Measurements from ENCODE around the gene LEFTY2. TPM values are rescaled to one million over a fixed set of nuclear protein-coding genes. Genes with fewer than 3 reads are reported as not detected.
"Not testable (repeated sequence)": the region's sequence is repeated elsewhere in the genome, so short reads cannot be mapped to it uniquely, and the experiment has no call there.

The LEFTY2 gene
- total RNA-seq, 1 donor from 2014 or later, result not detected

GRCh38 chr1:225977937-225978748, 37.1 kb upstream of the LEFTY2 start:
- TF ChIP-seq, protein P1, sequence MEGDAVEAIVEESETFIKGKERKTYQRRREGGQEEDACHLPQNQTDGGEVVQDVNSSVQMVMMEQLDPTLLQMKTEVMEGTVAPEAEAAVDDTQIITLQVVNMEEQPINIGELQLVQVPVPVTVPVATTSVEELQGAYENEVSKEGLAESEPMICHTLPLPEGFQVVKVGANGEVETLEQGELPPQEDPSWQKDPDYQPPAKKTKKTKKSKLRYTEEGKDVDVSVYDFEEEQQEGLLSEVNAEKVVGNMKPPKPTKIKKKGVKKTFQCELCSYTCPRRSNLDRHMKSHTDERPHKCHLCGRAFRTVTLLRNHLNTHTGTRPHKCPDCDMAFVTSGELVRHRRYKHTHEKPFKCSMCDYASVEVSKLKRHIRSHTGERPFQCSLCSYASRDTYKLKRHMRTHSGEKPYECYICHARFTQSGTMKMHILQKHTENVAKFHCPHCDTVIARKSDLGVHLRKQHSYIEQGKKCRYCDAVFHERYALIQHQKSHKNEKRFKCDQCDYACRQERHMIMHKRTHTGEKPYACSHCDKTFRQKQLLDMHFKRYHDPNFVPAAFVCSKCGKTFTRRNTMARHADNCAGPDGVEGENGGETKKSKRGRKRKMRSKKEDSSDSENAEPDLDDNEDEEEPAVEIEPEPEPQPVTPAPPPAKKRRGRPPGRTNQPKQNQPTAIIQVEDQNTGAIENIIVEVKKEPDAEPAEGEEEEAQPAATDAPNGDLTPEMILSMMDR (IDR thresholded peaks at IDR 0.05; ENCODE audit: insufficient read depth, low read length, severe bottlenecking), result no peak
- DNase-seq (ENCODE audit: low read depth), result no peak
- Histone ChIP-seq H3K36me3 (ENCODE audit: control insufficient read depth, insufficient read depth, low read length) (peaks cover 1% of the 10 kb centered on the region), H3K27me3 (ENCODE audit: control insufficient read depth, insufficient read depth, low read length) (no peaks in the 10 kb centered on the region), H3K4me3 (ENCODE audit: low read depth, low read length) (no peak overlapping the region)
- FAIRE-seq, result no peak

- not testable (repeated sequence) for DNase-seq (ENCODE audit: low read depth); H3K27me3 ChIP-seq (ENCODE audit: control insufficient read depth, insufficient read depth, low read length); FAIRE-seq; H3K4me3 ChIP-seq (ENCODE audit: low read depth, low read length); H3K36me3 ChIP-seq (ENCODE audit: control insufficient read depth, insufficient read depth, low read length)
Measured at GRCh38 chr1:225975146-225975545, 34.1 kb upstream of the LEFTY2 start.

GRCh38 chr1:225974454-225974853, 33.4 kb upstream of the LEFTY2 start:
- DNase-seq (ENCODE audit: low read depth) (no peak), FAIRE-seq (no peak)
- TF ChIP-seq, protein P1 (IDR thresholded peaks at IDR 0.05; ENCODE audit: insufficient read depth, low read length, severe bottlenecking), result no peak

GRCh38 chr1:225973158-225973557, 32.1 kb upstream of the LEFTY2 start:
- FAIRE-seq, result no peak
- H3K27me3 ChIP-seq (ENCODE audit: control insufficient read depth, insufficient read depth, low read length), result no peaks in the 10 kb centered on the region
- no peak overlapping the region for H3K4me3 ChIP-seq (ENCODE audit: low read depth, low read length)
- TF ChIP-seq, protein P1 (IDR thresholded peaks at IDR 0.05; ENCODE audit: insufficient read depth, low read length, severe bottlenecking), result no peak
- peak; percentile 14 for DNase-seq (ENCODE audit: low read depth)
- H3K36me3 ChIP-seq (ENCODE audit: control insufficient read depth, insufficient read depth, low read length), result no peaks in the 10 kb centered on the region

More at GRCh38 chr1:225974454-225974853, 33.4 kb upstream of the LEFTY2 start:
- Histone ChIP-seq H3K27me3 (ENCODE audit: control insufficient read depth, insufficient read depth, low read length) (no peaks in the 10 kb centered on the region), H3K4me3 (ENCODE audit: low read depth, low read length) (no peak overlapping the region), H3K36me3 (ENCODE audit: control insufficient read depth, insufficient read depth, low read length) (no peaks in the 10 kb centered on the region)

GRCh38 chr1:225972344-225973152, 31.5 kb upstream of the LEFTY2 start:
- H3K4me3 ChIP-seq (ENCODE audit: low read depth, low read length), result no peak overlapping the region
- no peaks in the 10 kb centered on the region for H3K27me3 ChIP-seq (ENCODE audit: control insufficient read depth, insufficient read depth, low read length)
- no peak for FAIRE-seq
- no peaks in the 10 kb centered on the region for H3K36me3 ChIP-seq (ENCODE audit: control insufficient read depth, insufficient read depth, low read length)
- no peak for DNase-seq (ENCODE audit: low read depth)
- TF ChIP-seq, protein P1 (IDR thresholded peaks at IDR 0.05; ENCODE audit: insufficient read depth, low read length, severe bottlenecking), result no peak

DNA sequence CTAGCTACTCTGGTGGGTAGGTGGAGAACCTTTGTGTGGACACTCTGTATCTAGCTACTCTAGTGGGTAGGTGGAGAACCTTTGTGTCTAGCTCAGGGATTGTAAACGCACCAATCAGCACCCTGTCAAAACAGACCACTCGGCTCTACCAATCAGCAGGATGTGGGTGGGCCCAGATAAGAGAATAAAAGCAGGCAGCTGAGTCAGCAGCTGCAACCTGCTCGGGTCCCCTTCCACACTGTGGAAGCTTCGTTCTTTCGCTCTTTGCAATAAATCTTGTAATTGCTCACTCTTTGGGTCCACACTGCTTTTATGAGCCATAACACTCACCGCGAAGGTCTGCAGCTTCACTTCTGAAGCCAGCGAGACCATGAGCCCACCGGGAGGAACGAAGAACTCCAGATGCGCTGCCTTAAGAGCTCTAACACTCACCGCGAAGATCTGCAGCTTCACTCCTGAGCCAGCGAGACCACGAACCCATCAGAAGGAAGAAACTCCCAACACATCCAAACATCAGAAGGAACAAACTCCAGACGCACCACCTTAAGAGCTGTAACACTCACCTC, 29.7 kb upstream of the LEFTY2 start:
- DNase-seq (ENCODE audit: low read depth); H3K4me3 ChIP-seq (ENCODE audit: low read depth, low read length); H3K36me3 ChIP-seq (ENCODE audit: control insufficient read depth, insufficient read depth, low read length); H3K27me3 ChIP-seq (ENCODE audit: control insufficient read depth, insufficient read depth, low read length); FAIRE-seq: not testable (repeated sequence)

- H3K4me3 ChIP-seq (ENCODE audit: low read depth, low read length); H3K27me3 ChIP-seq (ENCODE audit: control insufficient read depth, insufficient read depth, low read length); H3K36me3 ChIP-seq (ENCODE audit: control insufficient read depth, insufficient read depth, low read length); DNase-seq (ENCODE audit: low read depth); FAIRE-seq: not testable (repeated sequence)
Measured at GRCh38 chr1:225969751-225970150, 28.7 kb upstream of the LEFTY2 start.

All from bronchial epithelial cell (primary cell).